LNCAP (cell line): ENCODE data around the gene DHRS7B.

Experiments used
- TF ChIP-seq, protein P1 (sequence below): fragments of 450-650 bp; IDR thresholded peaks from 2 replicates; pipeline ENCODE4 v1.5.1; 2017; ENCODE audit warnings: mild to moderate bottlenecking

The DHRS7B gene

DNA sequence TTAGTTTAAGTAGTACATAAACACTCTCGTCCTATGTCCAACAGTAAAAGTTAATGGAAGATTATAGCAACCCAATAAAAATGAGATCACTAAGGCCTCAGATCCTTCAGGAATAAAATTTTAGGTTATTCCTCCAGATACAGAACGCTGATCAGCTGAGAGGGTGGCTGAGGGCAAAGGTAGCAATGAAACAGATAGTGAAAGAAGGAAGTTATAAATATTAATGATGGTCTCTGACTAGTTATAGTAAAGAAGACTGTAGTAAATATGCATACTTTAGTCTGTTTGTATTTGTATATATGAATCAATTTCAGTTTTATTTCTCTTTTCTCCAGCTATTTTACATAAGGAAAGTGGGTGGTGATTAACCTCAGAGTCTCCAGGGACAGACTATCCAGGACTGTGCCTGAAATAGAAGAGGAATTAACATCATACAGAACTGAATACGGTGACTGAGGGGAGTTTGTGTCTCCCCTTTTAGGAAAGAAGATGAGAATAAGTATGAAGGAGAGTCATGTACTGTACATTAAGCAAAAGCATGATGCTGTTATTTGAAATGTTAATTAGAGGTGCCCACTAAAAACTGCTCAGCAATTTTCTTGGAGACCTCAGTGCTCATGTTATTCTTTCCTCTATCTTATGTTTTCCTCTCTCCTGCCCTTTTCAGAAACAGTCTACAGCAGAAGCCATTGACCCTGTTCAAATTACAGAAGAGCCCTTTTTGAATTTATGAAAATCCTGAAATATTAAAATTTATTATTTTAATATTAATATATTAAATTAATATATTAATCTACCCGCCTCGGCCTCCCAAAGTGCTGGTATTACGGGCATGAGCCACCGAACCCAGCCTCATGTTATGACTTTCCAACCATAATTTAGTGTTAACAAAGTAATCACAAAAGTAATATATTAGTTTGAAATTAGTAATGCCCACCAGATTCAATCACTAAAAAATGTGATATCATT lies 36.5 kb upstream of the DHRS7B start:
- TF ChIP-seq, protein P1, sequence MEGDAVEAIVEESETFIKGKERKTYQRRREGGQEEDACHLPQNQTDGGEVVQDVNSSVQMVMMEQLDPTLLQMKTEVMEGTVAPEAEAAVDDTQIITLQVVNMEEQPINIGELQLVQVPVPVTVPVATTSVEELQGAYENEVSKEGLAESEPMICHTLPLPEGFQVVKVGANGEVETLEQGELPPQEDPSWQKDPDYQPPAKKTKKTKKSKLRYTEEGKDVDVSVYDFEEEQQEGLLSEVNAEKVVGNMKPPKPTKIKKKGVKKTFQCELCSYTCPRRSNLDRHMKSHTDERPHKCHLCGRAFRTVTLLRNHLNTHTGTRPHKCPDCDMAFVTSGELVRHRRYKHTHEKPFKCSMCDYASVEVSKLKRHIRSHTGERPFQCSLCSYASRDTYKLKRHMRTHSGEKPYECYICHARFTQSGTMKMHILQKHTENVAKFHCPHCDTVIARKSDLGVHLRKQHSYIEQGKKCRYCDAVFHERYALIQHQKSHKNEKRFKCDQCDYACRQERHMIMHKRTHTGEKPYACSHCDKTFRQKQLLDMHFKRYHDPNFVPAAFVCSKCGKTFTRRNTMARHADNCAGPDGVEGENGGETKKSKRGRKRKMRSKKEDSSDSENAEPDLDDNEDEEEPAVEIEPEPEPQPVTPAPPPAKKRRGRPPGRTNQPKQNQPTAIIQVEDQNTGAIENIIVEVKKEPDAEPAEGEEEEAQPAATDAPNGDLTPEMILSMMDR, result no peak

DNA sequence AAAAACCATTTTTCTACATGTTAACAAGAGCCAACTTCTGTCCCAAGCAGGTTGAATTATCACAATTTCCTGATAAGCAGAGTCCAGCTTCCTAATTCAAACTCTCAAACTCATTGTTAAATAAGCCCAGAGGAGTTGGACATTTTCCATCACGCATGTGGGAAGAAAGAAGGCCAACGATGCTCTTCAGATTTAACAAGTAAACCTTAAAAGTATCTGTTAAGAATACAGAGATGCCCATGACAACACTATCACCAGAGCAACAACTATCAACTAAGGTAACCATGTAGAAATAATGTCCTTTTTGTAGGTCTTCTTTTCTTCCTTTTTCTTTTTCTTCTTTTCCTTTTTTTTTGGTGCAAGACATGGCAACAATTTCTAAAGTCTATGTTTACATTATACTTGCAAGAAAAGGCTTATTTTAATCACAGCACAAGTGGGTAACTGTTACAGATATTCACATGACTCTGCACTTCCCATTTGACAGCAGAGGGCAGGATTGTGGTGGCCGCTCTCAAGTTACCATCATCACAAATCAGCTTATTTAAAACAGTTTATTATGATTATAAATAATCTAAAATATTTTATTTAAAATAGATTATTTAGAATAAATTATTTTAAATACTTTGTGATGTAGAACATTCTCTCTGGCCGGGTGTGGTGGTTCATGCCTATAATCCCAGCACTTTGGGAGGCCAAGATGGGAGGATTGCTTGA lies 35.7 kb upstream of the DHRS7B start:
- TF ChIP-seq, protein P1, result no peak

DNA sequence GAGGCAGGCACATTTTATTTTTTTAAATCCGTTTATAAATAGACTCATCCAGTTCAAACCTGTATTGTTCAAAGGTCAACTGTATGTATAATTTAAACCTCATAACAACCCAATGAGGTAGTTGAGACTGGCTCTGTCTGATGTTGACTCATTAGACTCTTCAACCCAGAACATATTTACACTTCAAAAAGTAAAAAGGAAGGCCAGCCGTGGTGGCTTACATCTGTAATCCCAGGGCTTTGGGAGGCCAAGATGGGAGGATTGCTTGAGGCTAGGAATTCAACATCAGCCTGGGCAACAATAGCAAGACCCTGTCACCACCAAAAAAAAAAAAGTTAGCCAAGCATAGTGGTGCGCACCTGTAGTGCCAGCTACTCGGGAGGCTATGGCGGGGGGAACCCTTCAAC lies 32.5 kb upstream of the DHRS7B start:
- TF ChIP-seq, protein P1, result no peak

DNA sequence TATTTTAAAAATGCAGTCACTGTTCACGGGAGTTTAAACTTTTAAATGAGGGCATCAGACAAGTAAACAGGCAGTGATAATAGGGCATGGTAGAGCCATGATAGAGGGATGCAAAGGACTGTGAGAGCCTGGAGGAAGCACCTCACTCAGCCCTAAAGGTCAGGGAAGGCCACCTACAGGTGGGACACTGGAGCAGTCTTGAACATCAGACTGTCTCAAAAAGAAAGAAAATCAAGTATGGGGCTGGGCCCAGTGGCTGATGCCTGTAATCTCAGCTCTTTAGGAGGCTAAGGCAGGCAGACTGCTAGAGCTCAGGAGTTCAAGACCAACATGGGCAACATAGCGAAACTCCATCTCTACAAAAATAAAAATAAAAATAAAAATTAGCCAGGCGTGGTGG lies 31.0 kb upstream of the DHRS7B start:
- TF ChIP-seq, protein P1, result no peak

DNA sequence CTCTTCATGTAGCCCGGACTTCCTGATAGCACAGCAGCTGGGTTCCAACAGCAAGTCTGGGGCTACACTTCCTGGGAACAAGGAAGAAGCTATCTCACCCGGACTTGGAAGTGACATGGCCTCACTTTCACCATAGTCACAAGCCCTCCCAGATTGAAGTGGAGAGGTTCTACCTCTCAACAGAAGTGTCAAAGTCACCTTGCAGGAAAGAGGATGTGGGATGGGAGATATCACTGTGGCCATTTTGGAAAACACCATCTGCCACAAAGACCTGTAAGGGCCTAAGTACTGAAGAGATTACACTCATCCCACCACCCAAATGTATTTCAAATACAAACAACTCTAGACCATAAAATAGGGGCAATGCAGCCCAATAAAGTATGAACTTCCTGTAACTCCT lies 29.9 kb upstream of the DHRS7B start:
- TF ChIP-seq, protein P1, result no peak

DNA sequence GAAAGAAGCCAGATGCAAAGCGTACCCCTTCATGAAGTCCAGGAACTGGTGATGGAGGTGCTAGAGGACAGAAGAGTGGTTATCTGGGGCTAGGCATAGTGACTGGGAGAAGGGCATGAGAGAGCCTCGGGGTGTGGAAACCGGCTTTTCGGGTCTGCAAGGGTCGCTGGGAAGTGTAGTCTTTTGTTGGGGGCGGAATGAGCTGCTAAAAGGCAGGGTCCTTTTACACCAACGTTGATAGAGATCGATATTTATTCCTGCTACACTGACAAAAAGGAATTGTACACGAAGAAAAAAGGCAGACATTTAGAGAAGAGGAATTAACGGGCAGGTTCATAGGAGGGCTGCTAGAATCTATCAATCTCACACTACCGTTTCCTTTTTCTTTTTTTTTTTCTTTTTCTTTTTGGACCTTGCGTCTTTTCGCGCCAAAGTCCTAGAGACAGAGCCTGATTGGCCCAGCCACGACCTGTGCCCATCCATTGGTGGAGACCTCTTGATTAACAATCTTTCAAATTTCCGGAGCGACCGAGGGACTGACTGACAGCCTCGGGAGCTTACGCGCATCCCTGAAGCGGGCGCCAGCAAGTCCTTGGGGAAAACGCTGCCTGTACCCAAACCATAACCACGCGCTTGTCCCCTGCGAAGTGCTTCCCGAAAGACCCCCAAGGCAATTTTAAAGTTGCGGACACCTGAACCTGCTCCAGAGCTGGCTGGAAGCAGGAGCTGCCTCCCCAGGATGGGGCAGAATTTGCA lies 27.7 kb upstream of the DHRS7B start:
- TF ChIP-seq, protein P1, result no peak

DNA sequence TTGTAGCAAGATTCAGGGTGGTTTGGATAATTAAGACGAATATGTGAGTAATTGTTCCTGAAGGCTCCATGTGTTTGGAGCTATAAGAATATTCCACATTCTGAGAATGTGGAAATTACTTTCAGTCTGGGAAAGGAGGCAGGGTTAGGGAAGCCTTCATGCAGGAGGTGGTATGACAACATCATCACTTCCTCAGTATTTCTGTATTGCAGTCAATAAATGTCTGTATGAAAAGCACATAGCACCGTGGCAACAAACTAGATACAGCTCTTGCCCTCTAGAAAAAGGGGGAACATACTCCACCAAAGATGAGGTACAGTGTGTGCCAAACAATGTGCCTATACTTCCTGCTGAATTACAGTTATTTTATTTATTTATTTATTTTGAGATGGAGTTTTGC lies 26.1 kb upstream of the DHRS7B start:
- TF ChIP-seq, protein P1, result no peak
